Neural cell (in vitro differentiated cells): ENCODE measurements around the gene RAB3IL1. TPM values are rescaled to one million over a fixed set of nuclear protein-coding genes. Genes with fewer than 3 reads are reported as not detected.
"Not testable (repeated sequence)": the region's sequence is repeated elsewhere in the genome, so short reads cannot be mapped to it uniquely, and the experiment has no call there.

ENCODE experiments used
- H2AFZ ChIP-seq: fragments of 200-600, 300-800 bp; sonication (generic), shearing (Covaris generic); 2 replicates; pipeline ENCODE4 v1.6.0; 2014; ENCODE audit warnings: low read depth, mild to moderate bottlenecking, antibody characterized with exemption, low read length, moderate library complexity
- H3F3A ChIP-seq: fragments of 200-600 bp; shearing (Covaris generic); 2 replicates; pipeline ENCODE4 v1.6.1; 2016; ENCODE audit warnings: mild to moderate bottlenecking, moderate library complexity, mixed read lengths, antibody characterized with exemption, low read length; ENCODE audit not compliant: insufficient read depth, poor library complexity, severe bottlenecking
- H3K27ac ChIP-seq: fragments of 200-600, 300-800 bp; sonication (generic), shearing (Covaris generic); 2 replicates; pipeline ENCODE4 v1.5.1; 2014; ENCODE audit warnings: mild to moderate bottlenecking, low read length, moderate library complexity
- H3K27me3 ChIP-seq: fragments of 300-800, 200-600 bp; sonication (generic), shearing (Covaris generic); 2 replicates; pipeline ENCODE4 v1.6.0; 2014; ENCODE audit warnings: mild to moderate bottlenecking, low read depth, low read length, moderate library complexity; ENCODE audit not compliant: insufficient read depth
- H3K36me3 ChIP-seq: fragments of 300-800, 200-600 bp; sonication (generic), shearing (Covaris generic); 2 replicates; pipeline ENCODE4 v1.5.1; 2014; ENCODE audit warnings: mild to moderate bottlenecking, antibody characterized with exemption, low read length, moderate library complexity; ENCODE audit not compliant: insufficient read depth
- H3K4me2 ChIP-seq: fragments of 300-800, 200-600 bp; sonication (generic), shearing (Covaris generic); 2 replicates; pipeline ENCODE4 v1.6.0; 2014; ENCODE audit warnings: mild to moderate bottlenecking, low read length
- H3K4me3 ChIP-seq: fragments of 300-800, 200-600 bp; sonication (generic), shearing (Covaris generic); 2 replicates; pipeline ENCODE4 v1.5.1; 2014; ENCODE audit warnings: mild to moderate bottlenecking, low read length, moderate library complexity
- H3K79me2 ChIP-seq: fragments of 200-600 bp; shearing (Covaris generic); replicated peaks from 2 replicates; pipeline ENCODE4 v1.6.0; 2014; ENCODE audit warnings: mild to moderate bottlenecking, low read length, moderate library complexity; ENCODE audit not compliant: insufficient read depth
- H3K9ac ChIP-seq: fragments of 300-800, 200-600 bp; sonication (generic), shearing (Covaris generic); 2 replicates; pipeline ENCODE4 v1.6.1; 2016; ENCODE audit warnings: mild to moderate bottlenecking, low read length, mixed read lengths
- H3K9me2 ChIP-seq: fragments of 200-600 bp; shearing (Covaris generic); 2 replicates; pipeline ENCODE4 v1.6.1; 2016; ENCODE audit warnings: mild to moderate bottlenecking, low read length, mixed read lengths; ENCODE audit not compliant: insufficient read depth
- H3K9me3 ChIP-seq: fragments of 200-600, 300-800 bp; sonication (generic), shearing (Covaris generic); 2 replicates; pipeline ENCODE4 v1.6.1; 2016; ENCODE audit warnings: mild to moderate bottlenecking, mixed run types, low read length, moderate library complexity, mixed read lengths
- H4K20me1 ChIP-seq: fragments of 200-600 bp; shearing (Covaris generic); 2 replicates; pipeline ENCODE4 v1.6.1; 2016; ENCODE audit warnings: mild to moderate bottlenecking, mixed run types; ENCODE audit not compliant: insufficient read depth
- EP300 ChIP-seq: fragments of 450-650 bp; conservative IDR thresholded peaks from 2 replicates; pipeline ENCODE4 v1.6.1; 2014; ENCODE audit warnings: antibody characterized with exemption, mild to moderate bottlenecking, moderate library complexity; ENCODE audit not compliant: poor library complexity, severe bottlenecking
- EZH2 ChIP-seq: fragments of 200-600, 300-800 bp; shearing (Covaris generic), sonication (generic); IDR thresholded peaks from 2 replicates; pipeline ENCODE4 v1.6.1; 2014; ENCODE audit warnings: antibody characterized with exemption, low read length, borderline replicate concordance, mild to moderate bottlenecking; ENCODE audit not compliant: insufficient read depth, poor library complexity, severe bottlenecking
- MXI1 ChIP-seq: fragments of 450-650 bp; conservative IDR thresholded peaks from 2 replicates; pipeline ENCODE4 v1.6.1; 2014; ENCODE audit warnings: antibody characterized with exemption, mild to moderate bottlenecking; ENCODE audit not compliant: poor library complexity, severe bottlenecking
- POLR2AphosphoS5 ChIP-seq: IDR thresholded peaks from 2 replicates; pipeline ENCODE4 v1.6.1; 2012
- SMC3 ChIP-seq: fragments of 450-650 bp; conservative IDR thresholded peaks from 2 replicates; pipeline ENCODE4 v1.6.1; 2014; ENCODE audit warnings: antibody characterized with exemption, mild to moderate bottlenecking, moderate library complexity; ENCODE audit not compliant: poor library complexity
- TAF1 ChIP-seq: IDR thresholded peaks from 2 replicates; pipeline ENCODE4 v1.6.1; 2012; ENCODE audit warnings: low read depth
- polyA plus RNA-seq: library from polyadenylated mRNA; depleted of rRNA; stranded (reverse); fragments of >200 nt; gene quantifications from 2 replicates; pipeline ENCODE4 v1.2.3, GENCODE V29; 2014

The RAB3IL1 gene
- polyA plus RNA-seq, 1 donor from 2014 or later: 1.6 TPM

GRCh38 chr11:61954106-61954850 lies 36.9 kb upstream of the RAB3IL1 start:
- Histone ChIP-seq H3K27me3 (peaks cover 24% of the 10 kb centered on the region), H3K27ac (no peak overlapping the region), H3K9me3 (no peaks in the 10 kb centered on the region), H3K9me2 (no peaks in the 10 kb centered on the region), H3K36me3 (no peaks in the 10 kb centered on the region), H2AFZ (no peak overlapping the region), H3F3A (no peaks in the 10 kb centered on the region), H3K9ac (no peak overlapping the region), H3K79me2 (no peaks in the 10 kb centered on the region), H3K4me3 (no peak overlapping the region), H4K20me1 (no peaks in the 10 kb centered on the region), H3K4me2 (no peak overlapping the region)
- TF ChIP-seq MXI1: no peak
- no peak for TF ChIP-seq EP300
- no peak for TF ChIP-seq EZH2
- TF ChIP-seq POLR2AphosphoS5: no peak

GRCh38 chr11:61953632-61954031 lies 36.3 kb upstream of the RAB3IL1 start:
- H3K9me2 ChIP-seq, H3K9ac ChIP-seq, H3F3A ChIP-seq, H4K20me1 ChIP-seq, H3K4me2 ChIP-seq, H2AFZ ChIP-seq, H3K36me3 ChIP-seq, H3K27ac ChIP-seq, H3K79me2 ChIP-seq, H3K4me3 ChIP-seq, H3K9me3 ChIP-seq: not testable (repeated sequence)
- peaks cover 24% of the 10 kb centered on the region for H3K27me3 ChIP-seq

GRCh38 chr11:61952882-61953281 lies 35.5 kb upstream of the RAB3IL1 start:
- Histone ChIP-seq H3K9me2 (no peaks in the 10 kb centered on the region), H2AFZ (no peak overlapping the region), H3K9me3 (no peaks in the 10 kb centered on the region), H3K79me2 (no peaks in the 10 kb centered on the region), H3K27ac (no peak overlapping the region), H3K9ac (no peak overlapping the region), H3F3A (no peaks in the 10 kb centered on the region), H3K4me2 (no peak overlapping the region), H4K20me1 (no peaks in the 10 kb centered on the region), H3K27me3 (peaks cover 24% of the 10 kb centered on the region), H3K36me3 (no peaks in the 10 kb centered on the region), H3K4me3 (no peak overlapping the region)
- TF ChIP-seq TAF1 (no peak), EZH2 (no peak)

GRCh38 chr11:61951484-61952135 lies 34.2 kb upstream of the RAB3IL1 start:
- Histone ChIP-seq H3K36me3 (no peaks in the 10 kb centered on the region), H3K9me3 (no peaks in the 10 kb centered on the region), H3K27me3 (peaks cover 24% of the 10 kb centered on the region), H3K4me2 (no peak overlapping the region), H4K20me1 (no peaks in the 10 kb centered on the region), H3K9me2 (no peaks in the 10 kb centered on the region), H2AFZ (no peak overlapping the region), H3F3A (no peaks in the 10 kb centered on the region), H3K9ac (no peak overlapping the region), H3K4me3 (no peak overlapping the region), H3K79me2 (no peaks in the 10 kb centered on the region), H3K27ac (no peak overlapping the region)
- TF ChIP-seq MXI1: no peak
- TF ChIP-seq EZH2: no peak
- TF ChIP-seq SMC3: no peak
- TF ChIP-seq TAF1: no peak
